Measurements from ENCODE around the gene KCNK3.

DNA sequence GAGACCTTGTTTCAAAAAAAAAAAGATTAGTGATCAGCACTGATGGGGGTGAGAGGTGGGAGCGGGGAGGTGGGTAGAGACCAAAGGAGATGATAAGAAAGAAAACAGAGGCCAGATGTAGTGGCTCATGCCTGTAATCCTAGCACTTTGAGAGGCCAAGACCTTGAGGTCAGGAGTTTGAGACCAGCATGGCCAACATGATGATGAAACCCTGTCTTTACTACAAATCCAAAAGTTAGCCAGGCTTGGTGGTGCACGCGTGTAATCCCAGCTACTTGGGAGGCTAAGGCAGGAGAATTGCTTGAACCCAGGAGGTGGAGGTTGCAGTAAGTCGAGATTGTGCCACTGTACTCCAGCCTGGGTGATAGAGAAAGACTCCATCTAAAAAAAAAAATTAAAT, 62.0 kb downstream of the KCNK3 start:
- TF ChIP-seq, protein P1, sequence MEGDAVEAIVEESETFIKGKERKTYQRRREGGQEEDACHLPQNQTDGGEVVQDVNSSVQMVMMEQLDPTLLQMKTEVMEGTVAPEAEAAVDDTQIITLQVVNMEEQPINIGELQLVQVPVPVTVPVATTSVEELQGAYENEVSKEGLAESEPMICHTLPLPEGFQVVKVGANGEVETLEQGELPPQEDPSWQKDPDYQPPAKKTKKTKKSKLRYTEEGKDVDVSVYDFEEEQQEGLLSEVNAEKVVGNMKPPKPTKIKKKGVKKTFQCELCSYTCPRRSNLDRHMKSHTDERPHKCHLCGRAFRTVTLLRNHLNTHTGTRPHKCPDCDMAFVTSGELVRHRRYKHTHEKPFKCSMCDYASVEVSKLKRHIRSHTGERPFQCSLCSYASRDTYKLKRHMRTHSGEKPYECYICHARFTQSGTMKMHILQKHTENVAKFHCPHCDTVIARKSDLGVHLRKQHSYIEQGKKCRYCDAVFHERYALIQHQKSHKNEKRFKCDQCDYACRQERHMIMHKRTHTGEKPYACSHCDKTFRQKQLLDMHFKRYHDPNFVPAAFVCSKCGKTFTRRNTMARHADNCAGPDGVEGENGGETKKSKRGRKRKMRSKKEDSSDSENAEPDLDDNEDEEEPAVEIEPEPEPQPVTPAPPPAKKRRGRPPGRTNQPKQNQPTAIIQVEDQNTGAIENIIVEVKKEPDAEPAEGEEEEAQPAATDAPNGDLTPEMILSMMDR (IDR thresholded peaks at IDR 0.05; ENCODE audit: low read depth, low read length): no peak
- no peak for TF ChIP-seq EZH2phosphoT487 (IDR thresholded peaks at IDR 0.05; ENCODE audit: low read depth)

All from OCI-LY3 (cell line).